ENCODE data around the gene PPDPF.

The PPDPF gene

GRCh38 chr20:63565021-63565698, 44.6 kb downstream of the PPDPF start:
- Histone ChIP-seq H2AFZ (no peak overlapping the region), H3K36me3 (ENCODE audit: control insufficient read depth, insufficient read depth, low read length) (no peaks in the 10 kb centered on the region), H3K27me3 (ENCODE audit: control insufficient read depth, insufficient read depth, low read length) (no peaks in the 10 kb centered on the region)

GRCh38 chr20:63565699-63566335, 45.3 kb downstream of the PPDPF start:
- Histone ChIP-seq H3K4me2 (ENCODE audit: low read length) (no peak overlapping the region), H3K36me3 (ENCODE audit: control insufficient read depth, insufficient read depth, low read length) (no peaks in the 10 kb centered on the region), H3K4me3 (ENCODE audit: low read depth, low read length) (no peak overlapping the region)

More at GRCh38 chr20:63565021-63565698, 44.6 kb downstream of the PPDPF start:
- H3K4me1 ChIP-seq, result no peaks in the 10 kb centered on the region
- H3K27ac ChIP-seq, result no peak overlapping the region
- no peaks in the 10 kb centered on the region for H3K9me3 ChIP-seq (ENCODE audit: control insufficient read depth, low read length)
- no peak overlapping the region for H3K4me3 ChIP-seq (ENCODE audit: low read depth, low read length)
- no peak overlapping the region for H3K9ac ChIP-seq
- H3K4me2 ChIP-seq (ENCODE audit: low read length), result no peak overlapping the region
- no peak for TF ChIP-seq CTCF (IDR thresholded peaks at IDR 0.05)
- no peaks in the 10 kb centered on the region for H3K79me2 ChIP-seq

GRCh38 chr20:63566395-63567135, 46.0 kb downstream of the PPDPF start:
- no peak overlapping the region for H3K9ac ChIP-seq
- H3K9me3 ChIP-seq (ENCODE audit: control insufficient read depth, low read length), result no peaks in the 10 kb centered on the region
- H3K27me3 ChIP-seq (ENCODE audit: control insufficient read depth, insufficient read depth, low read length), result no peaks in the 10 kb centered on the region
- no peak overlapping the region for H3K4me3 ChIP-seq (ENCODE audit: low read depth, low read length)
- TF ChIP-seq CTCF (IDR thresholded peaks at IDR 0.05), result no peak
- H3K27ac ChIP-seq, result no peak overlapping the region
- no peak overlapping the region for H2AFZ ChIP-seq
- no peaks in the 10 kb centered on the region for H3K36me3 ChIP-seq (ENCODE audit: control insufficient read depth, insufficient read depth, low read length)
- H3K4me1 ChIP-seq, result no peaks in the 10 kb centered on the region
- no peaks in the 10 kb centered on the region for H3K79me2 ChIP-seq
- no peak overlapping the region for H3K4me2 ChIP-seq (ENCODE audit: low read length)

More at GRCh38 chr20:63565699-63566335, 45.3 kb downstream of the PPDPF start:
- H3K27ac ChIP-seq, result no peak overlapping the region
- H2AFZ ChIP-seq, result no peak overlapping the region
- H3K27me3 ChIP-seq (ENCODE audit: control insufficient read depth, insufficient read depth, low read length), result no peaks in the 10 kb centered on the region
- no peaks in the 10 kb centered on the region for H3K4me1 ChIP-seq
- H3K79me2 ChIP-seq, result no peaks in the 10 kb centered on the region
- no peak overlapping the region for H3K9ac ChIP-seq
- no peak for TF ChIP-seq CTCF (IDR thresholded peaks at IDR 0.05)
- H3K9me3 ChIP-seq (ENCODE audit: control insufficient read depth, low read length), result no peaks in the 10 kb centered on the region

GRCh38 chr20:63567136-63567385, 46.5 kb downstream of the PPDPF start:
- no peak for TF ChIP-seq CTCF (IDR thresholded peaks at IDR 0.05)
- no peaks in the 10 kb centered on the region for H3K79me2 ChIP-seq
- no peak overlapping the region for H3K4me3 ChIP-seq (ENCODE audit: low read depth, low read length)
- H3K9ac ChIP-seq, result no peak overlapping the region
- no peak overlapping the region for H3K27ac ChIP-seq
- H3K4me1 ChIP-seq, result no peaks in the 10 kb centered on the region
- no peak overlapping the region for H3K4me2 ChIP-seq (ENCODE audit: low read length)
- no peak overlapping the region for H2AFZ ChIP-seq
- H3K9me3 ChIP-seq (ENCODE audit: control insufficient read depth, low read length), result no peaks in the 10 kb centered on the region
- H3K27me3 ChIP-seq (ENCODE audit: control insufficient read depth, insufficient read depth, low read length), result no peaks in the 10 kb centered on the region
- no peaks in the 10 kb centered on the region for H3K36me3 ChIP-seq (ENCODE audit: control insufficient read depth, insufficient read depth, low read length)
